BE2C (cell line): ENCODE measurements around the gene IFT57.

ENCODE experiments used
- DNase-seq: peaks from one replicate; pipeline ENCODE4 v3.0.0-alpha.2; 2020
- H3K27me3 ChIP-seq: fragments of 250-450 bp; sonication (Bioruptor Pico); 2 replicates; pipeline ENCODE4 v1.5.1; 2020; ENCODE audit warnings: mild to moderate bottlenecking
- H3K36me3 ChIP-seq: fragments of 250-450 bp; sonication (Bioruptor Pico); 2 replicates; pipeline ENCODE4 v1.5.1; 2020; ENCODE audit warnings: mild to moderate bottlenecking
- H3K4me1 ChIP-seq: fragments of 250-450 bp; sonication (Bioruptor Pico); 2 replicates; pipeline ENCODE4 v1.5.1; 2020
- H3K4me3 ChIP-seq: 2 replicates; pipeline ENCODE4 v1.5.1; 2011; ENCODE audit warnings: low read depth, low read length
- H3K9me3 ChIP-seq: fragments of 250-450 bp; sonication (Bioruptor Pico); 2 replicates; pipeline ENCODE4 v1.5.1; 2020
- TF ChIP-seq, protein P1 (sequence below): IDR thresholded peaks from 2 replicates; pipeline ENCODE4 v1.5.1; 2012; ENCODE audit warnings: mild to moderate bottlenecking, low read depth, low read length

The IFT57 gene

DNA sequence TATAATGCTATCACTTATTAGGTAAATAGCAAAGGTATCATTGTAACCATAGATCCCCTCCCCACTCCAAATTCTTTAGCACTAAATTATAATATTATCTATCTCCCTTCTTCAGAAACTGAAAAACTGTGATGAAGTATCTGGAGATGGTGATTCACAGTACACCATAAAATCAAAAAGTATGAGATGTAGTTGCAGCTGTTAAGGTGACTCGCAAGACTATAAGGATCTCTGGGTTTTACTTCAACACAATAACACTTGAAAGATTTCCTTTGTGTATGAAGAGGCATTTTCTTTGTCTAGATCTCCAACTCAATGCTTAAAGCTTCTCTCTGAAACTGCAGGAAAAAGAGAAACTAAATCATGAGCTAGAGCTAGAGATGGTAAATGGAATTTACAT is 46.9 kb downstream of the IFT57 start:
- TF ChIP-seq, protein P1, sequence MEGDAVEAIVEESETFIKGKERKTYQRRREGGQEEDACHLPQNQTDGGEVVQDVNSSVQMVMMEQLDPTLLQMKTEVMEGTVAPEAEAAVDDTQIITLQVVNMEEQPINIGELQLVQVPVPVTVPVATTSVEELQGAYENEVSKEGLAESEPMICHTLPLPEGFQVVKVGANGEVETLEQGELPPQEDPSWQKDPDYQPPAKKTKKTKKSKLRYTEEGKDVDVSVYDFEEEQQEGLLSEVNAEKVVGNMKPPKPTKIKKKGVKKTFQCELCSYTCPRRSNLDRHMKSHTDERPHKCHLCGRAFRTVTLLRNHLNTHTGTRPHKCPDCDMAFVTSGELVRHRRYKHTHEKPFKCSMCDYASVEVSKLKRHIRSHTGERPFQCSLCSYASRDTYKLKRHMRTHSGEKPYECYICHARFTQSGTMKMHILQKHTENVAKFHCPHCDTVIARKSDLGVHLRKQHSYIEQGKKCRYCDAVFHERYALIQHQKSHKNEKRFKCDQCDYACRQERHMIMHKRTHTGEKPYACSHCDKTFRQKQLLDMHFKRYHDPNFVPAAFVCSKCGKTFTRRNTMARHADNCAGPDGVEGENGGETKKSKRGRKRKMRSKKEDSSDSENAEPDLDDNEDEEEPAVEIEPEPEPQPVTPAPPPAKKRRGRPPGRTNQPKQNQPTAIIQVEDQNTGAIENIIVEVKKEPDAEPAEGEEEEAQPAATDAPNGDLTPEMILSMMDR = no peak
- Histone ChIP-seq H3K9me3 (no peaks in the 10 kb centered on the region), H3K4me3 (no peak overlapping the region), H3K27me3 (no peaks in the 10 kb centered on the region), H3K4me1 (no peaks in the 10 kb centered on the region), H3K36me3 (no peaks in the 10 kb centered on the region)
- no peak for DNase-seq

GRCh38 chr3:108171106-108171505 is 51.1 kb downstream of the IFT57 start:
- no peaks in the 10 kb centered on the region for H3K36me3 ChIP-seq
- no peaks in the 10 kb centered on the region for H3K4me1 ChIP-seq
- no peak for DNase-seq
- TF ChIP-seq, protein P1 = no peak
- no peaks in the 10 kb centered on the region for H3K9me3 ChIP-seq
- no peak overlapping the region for H3K4me3 ChIP-seq
- H3K27me3 ChIP-seq = no peaks in the 10 kb centered on the region

DNA sequence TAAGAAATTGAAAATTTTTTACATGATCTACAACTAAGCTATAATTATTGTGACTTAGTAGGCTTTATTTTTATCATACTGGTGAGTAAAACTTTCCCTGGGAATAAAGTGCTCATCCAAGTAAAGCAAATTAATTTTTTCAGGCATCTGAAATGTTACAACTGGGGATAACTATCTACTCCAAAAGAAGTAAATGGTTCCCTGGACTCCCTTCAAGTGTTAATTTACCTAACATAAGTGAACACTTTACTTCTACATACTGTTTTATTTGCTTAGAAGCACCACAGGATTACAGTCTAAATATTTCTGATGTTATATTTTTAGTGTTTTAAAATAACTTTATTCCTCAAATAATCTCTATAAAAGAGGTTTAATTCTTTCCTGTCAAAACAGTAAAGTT is 57.8 kb downstream of the IFT57 start:
- TF ChIP-seq, protein P1 = no peak

GRCh38 chr3:108159865-108160264 is 62.4 kb downstream of the IFT57 start:
- Histone ChIP-seq H3K27me3 (no peaks in the 10 kb centered on the region), H3K4me3 (no peak overlapping the region), H3K4me1 (no peaks in the 10 kb centered on the region), H3K36me3 (no peaks in the 10 kb centered on the region), H3K9me3 (no peaks in the 10 kb centered on the region)
- DNase-seq = no peak
- TF ChIP-seq, protein P1 = no peak

More for the DNA sequence above, 57.8 kb downstream of the IFT57 start:
- no peaks in the 10 kb centered on the region for H3K4me1 ChIP-seq
- DNase-seq = no peak
- no peaks in the 10 kb centered on the region for H3K27me3 ChIP-seq
- H3K4me3 ChIP-seq = no peak overlapping the region
- no peaks in the 10 kb centered on the region for H3K9me3 ChIP-seq
- H3K36me3 ChIP-seq = no peaks in the 10 kb centered on the region

- no peaks in the 10 kb centered on the region for H3K9me3 ChIP-seq
- H3K4me3 ChIP-seq = no peak overlapping the region
- H3K36me3 ChIP-seq = no peaks in the 10 kb centered on the region
- H3K27me3 ChIP-seq = no peaks in the 10 kb centered on the region
- TF ChIP-seq, protein P1 = no peak
- no peak for DNase-seq
- H3K4me1 ChIP-seq = no peaks in the 10 kb centered on the region
Measured at GRCh38 chr3:108159105-108159504, 63.1 kb downstream of the IFT57 start.

GRCh38 chr3:108158251-108158650 is 64.0 kb downstream of the IFT57 start:
- H3K27me3 ChIP-seq = no peaks in the 10 kb centered on the region
- peaks cover under 1% of the 10 kb centered on the region for H3K4me1 ChIP-seq
- no peaks in the 10 kb centered on the region for H3K36me3 ChIP-seq
- no peak overlapping the region for H3K4me3 ChIP-seq
- TF ChIP-seq, protein P1 = no peak
- H3K9me3 ChIP-seq = no peaks in the 10 kb centered on the region
- DNase-seq = no peak
